Smooth muscle cell of the brain vasculature (primary cell): ENCODE results near the gene SLC3A2.
A peak's percentile ranks its signal among the peaks of the same experiment; 100 is the strongest.

ENCODE experiments used
- DNase-seq: peaks from one replicate; pipeline ENCODE4 v3.0.0-alpha.2; 2012; ENCODE audit warnings: low read depth, low spot score

Gene SLC3A2

DNA sequence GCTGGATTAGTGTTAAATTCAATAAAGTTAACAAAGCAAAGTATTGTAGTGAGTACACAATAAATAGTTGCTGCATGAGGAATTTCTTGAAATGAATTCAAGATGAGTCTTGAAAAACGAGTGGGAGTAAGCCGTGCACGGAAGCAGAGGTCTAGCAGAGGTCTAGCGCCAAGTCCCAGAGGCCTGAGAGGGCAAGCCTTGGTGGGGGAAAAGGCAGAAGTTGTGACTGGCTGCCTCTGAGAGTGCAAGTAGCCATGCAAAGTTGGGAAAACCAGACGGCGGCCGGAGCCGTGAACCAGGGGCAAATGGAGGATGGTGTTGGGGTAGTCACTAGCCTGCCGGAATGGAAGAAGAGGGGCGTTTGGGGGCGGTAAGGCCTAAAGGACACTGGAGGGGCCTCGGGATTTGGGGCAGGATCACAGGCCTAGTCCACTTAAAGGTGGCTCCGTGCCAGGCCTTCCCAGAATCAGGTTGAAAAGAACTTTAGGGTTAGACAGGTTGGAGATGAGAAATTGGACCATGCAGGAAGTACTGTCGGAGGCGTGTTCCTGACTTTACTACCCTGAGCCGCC lies 379 bp upstream of the SLC3A2 start:
- no peak for DNase-seq

DNA sequence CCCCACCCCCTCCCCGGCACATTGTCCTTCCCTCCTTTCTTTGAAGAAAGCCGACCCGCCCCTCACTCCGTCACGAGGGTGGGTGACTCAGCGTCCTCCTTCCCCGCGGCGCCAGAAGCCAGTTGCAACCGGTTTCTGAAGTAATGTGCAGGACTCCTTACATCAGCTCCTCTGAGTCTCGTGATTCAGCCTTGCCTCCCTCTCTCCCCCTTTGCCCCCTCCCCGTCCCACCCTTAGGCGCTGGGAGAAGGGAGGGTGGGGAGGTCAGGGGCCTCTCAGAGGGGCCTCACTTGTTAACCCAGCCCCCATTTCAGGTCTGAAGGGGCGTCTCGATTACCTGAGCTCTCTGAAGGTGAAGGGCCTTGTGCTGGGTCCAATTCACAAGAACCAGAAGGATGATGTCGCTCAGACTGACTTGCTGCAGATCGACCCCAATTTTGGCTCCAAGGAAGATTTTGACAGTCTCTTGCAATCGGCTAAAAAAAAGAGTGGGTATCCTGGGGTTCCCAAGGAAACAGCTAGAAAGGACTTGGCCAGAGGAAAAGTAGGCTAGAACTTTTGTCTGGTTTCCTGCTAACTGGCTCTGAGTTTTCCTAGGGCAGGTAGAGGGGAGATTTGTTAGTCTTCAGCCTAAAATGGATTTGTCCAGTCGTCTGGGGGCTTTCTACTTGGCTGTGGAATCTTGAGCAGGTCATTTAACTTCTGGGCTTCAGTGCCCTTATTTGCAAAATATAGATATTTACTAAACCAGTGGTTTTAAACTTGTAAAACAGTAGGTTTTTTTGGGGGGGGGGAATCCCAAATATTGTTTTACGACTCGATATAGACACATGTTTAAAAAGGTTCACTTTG lies 1.1 kb downstream of the SLC3A2 start:
- DNase-seq: peak; percentile 93

DNA sequence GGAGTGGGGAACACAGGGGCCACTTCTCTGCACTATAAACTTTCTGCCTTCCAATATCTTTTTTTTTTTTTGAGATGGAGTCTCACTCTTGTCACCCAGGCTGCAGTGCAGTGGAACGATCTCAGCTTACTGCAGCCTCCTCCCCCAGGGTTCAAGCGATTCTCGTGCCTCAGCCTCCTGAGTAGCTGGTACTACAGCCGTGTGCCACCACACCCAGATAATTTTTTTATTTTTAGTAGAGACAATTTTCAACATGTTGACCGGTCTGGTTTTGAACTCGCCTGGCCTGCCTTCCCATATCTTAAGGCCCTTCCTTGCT lies 1.7 kb downstream of the SLC3A2 start:
- DNase-seq: no peak

DNA sequence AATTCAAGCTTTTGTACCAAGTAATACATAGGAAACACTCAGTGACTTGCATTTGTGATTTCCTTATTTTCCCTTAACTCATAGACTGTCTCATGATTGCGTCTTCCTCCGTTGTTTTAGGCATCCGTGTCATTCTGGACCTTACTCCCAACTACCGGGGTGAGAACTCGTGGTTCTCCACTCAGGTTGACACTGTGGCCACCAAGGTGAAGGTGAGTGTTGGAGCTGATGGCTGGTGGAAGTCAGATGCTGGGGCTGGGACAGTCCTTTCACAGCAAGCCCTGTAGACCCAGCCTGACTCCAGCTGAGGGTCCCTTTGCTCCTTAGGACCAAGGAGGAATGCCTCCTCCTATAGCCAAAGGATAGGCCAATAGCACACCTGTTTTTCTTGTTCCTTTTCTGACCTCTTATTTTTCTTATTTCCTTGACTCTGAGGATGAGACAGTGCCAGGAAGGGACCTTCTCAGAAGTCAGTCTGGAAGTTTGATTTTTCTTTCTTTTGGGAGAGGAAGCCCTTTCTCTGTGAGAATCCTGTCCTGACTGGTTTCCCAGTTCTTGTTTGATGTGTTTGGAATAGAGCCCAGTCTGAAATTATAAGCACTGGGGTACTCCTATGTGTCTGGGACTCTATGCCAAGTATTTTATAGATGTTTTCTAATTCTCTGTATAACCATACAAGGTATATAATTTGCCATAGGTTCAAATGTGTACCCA lies 2.2 kb downstream of the SLC3A2 start:
- no peak for DNase-seq

DNA sequence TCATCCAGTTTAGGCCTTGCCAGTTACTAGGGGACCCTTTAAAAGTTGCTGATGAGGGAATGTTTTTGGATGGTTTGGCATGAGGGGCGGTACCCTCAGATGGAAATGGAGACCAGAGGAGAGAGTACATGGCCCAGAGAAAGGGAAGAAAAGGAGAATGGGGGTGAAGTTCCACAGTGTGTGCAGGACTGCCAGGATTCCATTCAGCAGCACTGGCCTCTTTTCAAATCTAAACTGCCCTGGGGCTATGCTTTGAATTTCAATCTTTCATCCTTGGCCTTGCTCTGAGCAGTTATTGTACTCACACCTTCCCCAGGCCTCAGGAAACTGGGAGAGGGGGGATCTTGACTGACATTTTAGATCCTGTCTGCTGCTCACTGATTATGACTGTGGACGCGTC lies 3.0 kb downstream of the SLC3A2 start:
- DNase-seq: no peak

DNA sequence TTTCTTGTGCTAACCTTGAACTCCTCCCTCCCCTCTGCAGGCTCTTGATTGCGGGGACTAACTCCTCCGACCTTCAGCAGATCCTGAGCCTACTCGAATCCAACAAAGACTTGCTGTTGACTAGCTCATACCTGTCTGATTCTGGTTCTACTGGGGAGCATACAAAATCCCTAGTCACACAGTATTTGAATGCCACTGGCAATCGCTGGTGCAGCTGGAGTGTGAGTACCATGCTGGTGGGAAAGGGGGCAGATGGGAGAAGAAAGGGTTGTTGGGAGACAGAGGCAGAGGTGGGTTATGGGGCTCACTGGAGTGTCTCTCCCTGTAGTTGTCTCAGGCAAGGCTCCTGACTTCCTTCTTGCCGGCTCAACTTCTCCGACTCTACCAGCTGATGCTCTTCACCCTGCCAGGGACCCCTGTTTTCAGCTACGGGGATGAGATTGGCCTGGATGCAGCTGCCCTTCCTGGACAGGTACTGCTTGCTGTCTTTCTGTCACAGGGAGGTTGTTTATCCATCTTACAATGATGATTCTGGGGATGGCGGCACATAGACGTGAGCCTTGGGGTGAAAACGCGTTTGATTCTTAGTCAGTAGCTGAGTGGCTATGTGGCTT lies 4.5 kb downstream of the SLC3A2 start:
- no peak for DNase-seq

DNA sequence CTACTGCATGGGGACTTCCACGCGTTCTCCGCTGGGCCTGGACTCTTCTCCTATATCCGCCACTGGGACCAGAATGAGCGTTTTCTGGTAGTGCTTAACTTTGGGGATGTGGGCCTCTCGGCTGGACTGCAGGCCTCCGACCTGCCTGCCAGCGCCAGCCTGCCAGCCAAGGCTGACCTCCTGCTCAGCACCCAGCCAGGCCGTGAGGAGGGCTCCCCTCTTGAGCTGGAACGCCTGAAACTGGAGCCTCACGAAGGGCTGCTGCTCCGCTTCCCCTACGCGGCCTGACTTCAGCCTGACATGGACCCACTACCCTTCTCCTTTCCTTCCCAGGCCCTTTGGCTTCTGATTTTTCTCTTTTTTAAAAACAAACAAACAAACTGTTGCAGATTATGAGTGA lies 7.7 kb downstream of the SLC3A2 start:
- DNase-seq: no peak

DNA sequence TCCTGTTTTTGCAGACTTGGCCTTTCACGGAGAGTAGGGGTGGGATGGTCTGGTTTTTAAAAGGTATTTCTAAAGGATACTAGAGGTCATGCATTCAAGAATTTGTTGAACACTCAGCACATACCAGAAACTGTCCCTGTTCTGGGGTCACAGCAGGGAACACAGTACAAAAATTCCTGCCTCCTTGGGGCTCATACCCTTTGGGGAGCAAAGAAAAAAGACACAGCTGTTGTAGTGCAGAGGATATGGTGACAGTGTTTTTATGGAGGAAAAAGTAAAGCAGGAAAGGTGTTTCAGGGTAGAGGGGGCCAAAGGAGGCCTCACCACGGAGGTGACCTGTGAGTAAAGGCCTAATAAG lies 8.4 kb downstream of the SLC3A2 start:
- no peak for DNase-seq

DNA sequence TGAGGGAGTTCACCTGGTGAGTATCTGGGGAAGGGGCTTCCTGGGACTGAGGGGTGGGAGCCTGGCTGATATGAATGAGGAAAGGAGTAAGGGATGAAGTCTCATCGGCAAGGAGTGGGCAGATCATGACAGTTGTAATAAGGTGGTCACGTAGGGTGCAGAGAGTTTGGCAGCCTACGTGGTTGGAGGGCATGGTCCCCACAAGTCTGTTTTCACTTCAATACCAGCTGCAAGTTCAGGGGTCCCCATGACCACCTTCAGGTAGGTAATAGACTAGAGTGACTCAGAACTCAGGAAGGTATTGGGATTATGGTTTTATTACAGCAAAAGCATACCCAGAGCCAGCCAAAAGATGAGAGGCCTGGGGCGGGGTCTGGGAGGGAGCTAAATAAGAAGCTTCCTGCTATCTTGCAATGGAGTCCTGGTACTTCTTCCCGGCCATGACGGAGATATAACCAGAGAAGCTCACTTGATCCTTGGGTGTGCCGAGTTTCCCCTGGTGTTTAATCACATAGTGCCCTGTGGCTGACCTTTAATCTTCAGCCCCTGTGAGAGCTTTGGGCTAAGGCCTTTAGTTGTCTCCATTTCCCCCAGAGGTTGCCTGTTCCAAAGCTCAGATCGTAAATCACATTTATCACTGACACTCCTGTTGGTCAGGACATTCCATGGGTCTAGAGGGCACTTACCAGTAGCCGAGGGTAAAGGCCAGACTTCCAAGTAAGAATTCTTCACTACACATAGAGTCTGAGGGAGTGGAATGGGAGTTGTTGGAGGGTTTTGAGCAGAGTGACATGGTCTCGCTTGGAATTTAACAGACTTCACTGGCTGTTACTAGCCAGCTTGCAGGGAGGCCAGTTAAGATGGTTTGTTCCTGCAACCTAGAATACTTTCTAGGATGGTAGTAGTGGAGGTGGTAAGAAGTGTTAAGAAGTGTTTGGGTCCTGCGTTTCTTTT lies 9.1 kb downstream of the SLC3A2 start:
- no peak for DNase-seq

DNA sequence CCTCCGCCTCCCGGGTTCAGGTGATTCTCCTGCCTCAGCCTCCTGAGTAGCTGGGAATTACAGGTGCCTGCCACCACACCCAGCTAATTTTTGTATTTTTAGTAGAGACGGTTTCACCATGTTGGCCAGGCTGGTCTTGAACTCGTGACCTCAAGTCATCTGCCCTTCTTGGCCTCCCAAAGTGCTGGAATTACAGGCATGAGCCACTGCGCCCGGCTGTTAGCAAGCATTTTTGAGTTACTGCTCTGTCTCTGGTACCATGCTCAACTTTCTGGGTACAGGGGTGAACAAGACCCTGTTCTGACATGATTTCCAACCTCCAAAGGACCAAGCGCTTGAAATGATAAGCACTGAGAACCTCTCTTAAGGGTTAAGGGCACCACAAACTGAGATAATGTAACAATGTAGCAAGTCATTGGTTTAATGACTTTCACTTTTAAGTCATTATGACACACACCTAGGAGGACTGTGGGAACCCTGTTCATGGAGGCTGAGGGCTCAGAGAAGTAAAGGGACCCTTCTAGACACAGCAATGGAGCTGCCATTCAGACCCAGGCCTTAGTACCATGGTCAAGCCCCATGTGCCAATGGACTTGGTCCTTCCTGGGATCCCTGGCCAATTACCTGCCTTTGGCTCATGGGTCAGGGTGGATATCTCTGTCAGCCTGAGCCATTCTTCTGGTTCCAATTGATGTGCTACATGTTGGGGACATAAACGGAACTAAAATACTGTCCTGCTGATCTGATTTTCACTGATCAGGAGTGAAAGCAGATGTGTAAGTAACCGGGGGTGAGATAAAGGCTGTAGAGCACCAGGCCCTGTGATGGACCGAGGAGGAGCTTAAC lies 11.6 kb downstream of the SLC3A2 start:
- DNase-seq: no peak

DNA sequence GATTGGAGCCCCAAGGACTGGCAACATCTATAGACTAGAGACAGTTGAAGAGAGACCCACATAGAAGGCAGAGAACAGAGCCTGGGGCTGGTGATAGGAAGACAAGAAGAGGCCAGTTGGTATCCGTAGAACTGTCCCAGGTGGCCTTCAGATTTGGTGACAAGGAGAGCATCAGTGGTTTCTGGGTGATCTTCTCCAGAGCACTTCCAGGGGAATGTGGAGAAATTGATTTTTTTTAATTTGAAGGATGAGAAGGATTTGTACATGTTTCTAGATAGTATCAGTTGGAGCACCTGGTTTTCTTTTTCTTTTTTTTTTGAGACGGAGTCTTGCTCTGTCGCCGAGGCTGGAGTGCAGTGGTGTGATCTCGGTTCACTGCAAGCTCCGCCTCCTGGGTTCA lies 14.8 kb downstream of the SLC3A2 start:
- DNase-seq: no peak

DNA sequence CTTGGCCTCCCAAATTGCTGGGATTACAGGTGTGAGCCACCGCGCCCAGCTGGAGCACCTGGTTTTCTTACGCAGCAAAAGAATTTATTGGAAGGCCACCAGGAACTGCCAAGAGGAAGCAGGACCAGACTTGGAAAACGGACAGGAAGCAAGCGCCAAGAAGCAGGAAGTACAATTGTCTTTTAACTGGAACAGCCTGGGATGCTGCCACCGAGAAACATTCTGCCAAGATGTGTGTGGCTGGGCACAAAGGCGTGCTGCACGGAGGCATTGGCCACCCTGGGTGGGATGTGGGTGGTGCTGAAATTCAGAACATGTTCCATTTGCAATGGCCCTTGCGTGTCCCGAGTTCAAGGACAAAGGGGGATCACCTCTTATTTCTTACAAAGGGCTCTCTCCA lies 15.4 kb downstream of the SLC3A2 start:
- DNase-seq: no peak

DNA sequence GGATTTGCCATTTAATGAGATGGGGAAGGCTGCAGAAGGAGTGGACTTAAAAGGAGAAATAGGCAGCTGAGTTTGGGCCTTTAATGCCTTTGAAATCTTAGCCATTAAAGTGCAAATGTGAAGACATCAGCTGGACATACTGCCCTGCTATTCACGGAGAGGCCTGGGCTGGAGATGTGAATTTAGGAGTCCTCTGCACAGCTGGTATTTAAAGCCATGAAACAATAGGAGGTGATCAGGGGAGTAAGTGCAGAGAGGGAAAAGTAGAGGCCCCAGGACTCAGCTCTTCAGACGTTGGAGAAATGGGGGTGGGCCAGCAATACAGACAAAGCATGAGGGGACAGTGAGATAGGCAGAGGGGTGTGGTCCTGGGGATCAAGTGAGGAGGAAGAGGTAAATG lies 16.6 kb downstream of the SLC3A2 start:
- DNase-seq: no peak

DNA sequence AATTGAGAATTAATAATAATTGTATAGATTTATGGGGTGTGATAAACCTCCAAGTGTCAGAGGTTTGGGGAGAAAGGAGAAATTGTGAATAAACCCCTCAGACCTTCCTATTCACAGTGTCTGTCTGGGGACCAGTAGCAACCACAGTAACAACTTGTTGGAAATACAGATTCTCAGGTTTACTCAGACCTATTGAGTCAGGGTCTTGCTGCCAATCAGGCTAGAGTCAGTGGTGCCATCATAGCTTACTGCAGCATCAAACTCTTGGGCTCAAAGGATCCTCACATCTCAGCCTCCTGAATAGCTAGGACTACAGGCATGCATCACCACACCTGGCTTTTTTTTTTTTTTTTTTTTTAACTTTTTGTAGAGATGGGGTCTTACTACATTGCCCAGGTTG lies 17.3 kb downstream of the SLC3A2 start:
- no peak for DNase-seq

DNA sequence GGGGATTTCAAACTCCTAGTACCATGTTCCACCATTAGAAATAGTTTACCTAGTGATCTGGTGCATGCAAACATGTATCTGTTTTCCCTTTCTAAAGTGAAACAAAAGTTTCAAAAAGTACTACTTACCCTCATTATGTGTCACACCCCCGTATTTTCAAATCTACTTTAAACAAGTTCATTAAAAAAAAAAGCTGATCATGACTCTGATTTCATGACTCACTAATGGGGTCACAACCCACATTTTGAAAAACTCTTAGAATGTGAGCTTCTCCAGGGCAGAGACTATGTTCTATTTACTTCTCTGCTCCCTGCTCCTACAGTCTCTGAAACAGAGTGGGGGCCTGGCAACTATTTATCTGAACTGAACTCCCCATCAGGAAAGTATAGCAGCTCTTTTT lies 22.2 kb downstream of the SLC3A2 start:
- DNase-seq: no peak

DNA sequence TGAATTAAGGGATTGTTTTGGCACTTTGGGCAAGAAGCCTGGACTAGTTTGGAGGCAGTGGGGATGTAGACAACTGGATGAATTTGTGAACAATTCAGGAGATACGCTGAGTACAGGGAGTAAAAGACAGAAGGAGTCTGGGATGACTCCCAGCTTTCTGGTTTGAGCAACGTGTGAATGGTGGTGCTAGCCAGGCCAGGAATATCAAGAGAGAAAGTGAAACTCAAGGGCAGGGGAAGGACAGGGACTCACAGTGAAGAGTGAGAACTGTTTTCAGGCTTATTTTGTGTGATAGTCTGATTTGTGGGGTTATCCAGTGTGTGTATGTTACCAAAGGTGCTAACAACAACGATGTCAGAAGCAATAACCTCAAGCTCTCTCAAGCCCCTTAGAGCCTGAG lies 24.6 kb downstream of the SLC3A2 start:
- no peak for DNase-seq

DNA sequence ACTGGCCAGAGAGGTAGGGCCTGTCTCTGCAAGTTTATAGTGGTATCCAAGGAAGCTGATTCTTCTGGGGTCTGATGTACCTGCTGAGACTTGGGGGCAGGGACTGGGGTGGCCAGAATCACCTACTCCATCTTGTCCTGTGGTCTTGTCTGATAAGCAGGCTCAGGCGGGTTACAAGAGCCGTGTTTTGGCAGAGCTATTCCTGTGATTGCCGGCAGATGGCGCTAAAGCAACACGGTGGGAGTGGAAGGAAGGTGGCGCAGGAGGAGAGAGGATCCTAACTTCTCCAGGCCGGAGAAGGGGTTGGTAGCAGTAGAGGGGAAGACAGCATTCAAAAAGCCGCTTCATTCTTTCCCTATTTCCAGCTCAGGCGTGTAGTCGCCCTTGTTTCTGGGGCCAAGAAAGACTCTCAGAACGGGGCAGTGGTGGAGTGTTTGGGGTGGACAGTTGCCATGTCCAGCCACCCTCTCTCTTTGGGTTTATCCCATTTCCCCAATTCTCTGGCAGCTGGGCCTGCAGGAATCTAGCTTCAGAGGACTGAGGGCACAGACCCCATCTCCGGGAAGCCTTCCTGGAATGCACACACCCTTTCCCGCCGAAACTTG lies 25.3 kb downstream of the SLC3A2 start:
- peak; percentile 73 for DNase-seq

DNA sequence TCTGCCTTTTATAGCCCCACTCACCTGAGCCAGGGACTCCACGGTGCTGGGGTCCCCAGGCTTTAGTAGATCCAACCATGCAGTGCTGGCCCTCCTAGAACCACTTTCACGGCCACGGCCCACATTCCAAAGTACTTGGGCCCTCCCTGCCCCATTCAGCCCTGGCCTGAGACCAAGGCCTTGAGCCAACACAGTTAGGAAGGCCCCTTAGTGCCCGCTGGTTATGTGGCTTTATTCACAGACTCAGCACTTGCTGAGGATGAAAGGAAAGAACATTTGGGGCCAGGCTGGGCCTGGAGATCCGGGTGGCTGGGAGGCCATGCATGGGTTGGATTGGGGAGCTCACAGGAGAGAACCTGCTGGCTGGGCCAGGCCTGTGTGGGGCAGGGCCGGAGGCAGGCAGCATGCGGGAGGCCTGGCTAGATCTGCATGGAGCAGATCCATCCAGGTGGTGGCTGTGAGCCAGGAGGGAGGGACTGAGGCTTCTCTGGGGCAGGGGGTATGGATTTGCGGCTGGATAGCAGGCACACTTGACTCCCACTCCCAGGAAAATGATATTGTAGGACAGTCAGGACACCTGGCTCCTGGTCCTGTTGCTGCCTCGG lies 27.9 kb downstream of the SLC3A2 start:
- DNase-seq: no peak

DNA sequence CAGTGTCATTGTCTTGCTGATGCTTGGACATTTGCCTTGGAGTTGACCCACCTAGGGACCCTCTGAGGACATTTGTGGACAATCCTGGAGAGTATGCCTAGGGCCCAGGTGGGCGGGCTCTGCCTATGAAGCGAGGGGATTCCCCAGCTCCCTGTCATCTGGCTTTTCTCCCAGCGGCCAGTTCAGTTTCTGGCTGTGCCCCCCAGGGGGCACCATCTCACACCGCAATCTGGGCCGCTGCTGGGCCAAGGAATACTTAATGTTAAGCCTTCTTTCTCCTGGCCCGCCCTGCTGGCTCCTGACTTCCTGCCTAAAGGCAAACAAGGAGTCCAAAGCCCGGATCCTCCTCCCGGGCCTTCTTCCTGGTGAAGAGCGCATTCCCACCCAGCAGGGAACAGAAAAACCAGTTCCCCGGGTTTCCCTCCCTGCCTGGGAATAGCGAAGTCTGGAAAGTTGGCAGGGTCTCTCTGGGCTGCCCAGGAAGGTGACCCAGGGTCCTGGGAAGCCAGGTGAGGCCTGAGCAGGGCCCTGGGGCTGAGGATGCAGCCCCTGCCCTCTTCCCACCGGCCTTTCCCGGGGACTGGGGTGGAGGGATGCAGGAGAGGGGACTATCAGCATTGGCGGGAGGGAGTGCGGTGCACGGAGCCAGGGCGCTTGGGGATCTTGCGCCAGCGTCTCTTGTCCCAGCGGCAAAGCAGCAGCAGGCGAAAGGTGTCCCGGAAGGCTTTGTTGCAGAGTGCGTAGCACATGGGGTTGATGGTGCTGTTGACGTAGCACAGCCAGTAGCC lies 28.6 kb downstream of the SLC3A2 start:
- peak; percentile 73 for DNase-seq
